HepG2 (cell line): Measurements from ENCODE around the gene C1orf159. TPM values are rescaled to one million over a fixed set of nuclear protein-coding genes. Genes with fewer than 3 reads are reported as not detected.

Experiments used
- AHR ChIP-seq: IDR thresholded peaks from 2 replicates; pipeline ENCODE4 v1.6.1; 2018; ENCODE audit warnings: missing genetic modification reagents, missing compliant biosample characterization
- CREB1 ChIP-seq, 2 experiments: fragments of 450-650 bp in 1 of 2; IDR thresholded peaks; 2 replicates each; pipeline ENCODE4 v1.6.1; 2016 to 2017; ENCODE audit warnings: control low read depth in 1 of 2, mild to moderate bottlenecking in 1 of 2, missing compliant biosample characterization in 1 of 2, missing genetic modification characterization in 1 of 2
- ERF ChIP-seq: IDR thresholded peaks from 2 replicates; pipeline ENCODE4 v1.6.1; 2018; ENCODE audit warnings: missing biosample characterization, missing genetic modification reagents
- HNRNPL ChIP-seq: fragments of 200-400 bp; formaldehyde crosslinking; IDR thresholded peaks from 2 replicates; pipeline ENCODE4 v1.6.1; 2017; ENCODE audit warnings: mild to moderate bottlenecking, low read depth, low read length
- KDM2A ChIP-seq: sonication (generic); formaldehyde crosslinking; IDR thresholded peaks from 2 replicates; pipeline ENCODE4 v1.4.0; 2020; ENCODE audit warnings: low read depth, missing genetic modification reagents, borderline replicate concordance
- MTA1 ChIP-seq: sonication (generic); formaldehyde crosslinking; IDR thresholded peaks from 2 replicates; pipeline ENCODE4 v1.4.0; 2020; ENCODE audit warnings: missing genetic modification reagents, mild to moderate bottlenecking, borderline replicate concordance
- PHF8 ChIP-seq: sonication (generic); formaldehyde crosslinking; IDR thresholded peaks from 2 replicates; pipeline ENCODE4 v1.5.0; 2020; ENCODE audit warnings: missing genetic modification reagents
- RARA ChIP-seq: IDR thresholded peaks from 2 replicates; pipeline ENCODE4 v1.6.1; 2016; ENCODE audit warnings: missing genetic modification reagents, missing compliant biosample characterization
- REL ChIP-seq: sonication (generic); formaldehyde crosslinking; conservative IDR thresholded peaks from 2 replicates; pipeline ENCODE4 v1.8.0; 2022; ENCODE audit warnings: mild to moderate bottlenecking, missing genetic modification reagents, moderate library complexity
- SALL1 ChIP-seq: sonication (generic); formaldehyde crosslinking; IDR thresholded peaks from 2 replicates; pipeline ENCODE4 v1.8.0; 2022; ENCODE audit warnings: mild to moderate bottlenecking, missing genetic modification reagents
- ZBTB38 ChIP-seq: sonication (generic); formaldehyde crosslinking; IDR thresholded peaks from 2 replicates; pipeline ENCODE4 v1.5.1; 2020; ENCODE audit warnings: mild to moderate bottlenecking, missing genetic modification reagents
- ZBTB7B ChIP-seq: sonication (generic); formaldehyde crosslinking; IDR thresholded peaks from 2 replicates; pipeline ENCODE4 v1.4.0; 2020; ENCODE audit warnings: missing genetic modification reagents
- ZNF17 ChIP-seq: sonication (generic); formaldehyde crosslinking; IDR thresholded peaks from 2 replicates; pipeline ENCODE4 v1.5.0; 2020; ENCODE audit warnings: mild to moderate bottlenecking, missing genetic modification reagents
- ZNF292 ChIP-seq: sonication (generic); formaldehyde crosslinking; IDR thresholded peaks from 2 replicates; pipeline ENCODE4 v1.8.1; 2022; ENCODE audit warnings: mild to moderate bottlenecking, low read depth, missing genetic modification reagents, borderline replicate concordance
- ZNF331 ChIP-seq: sonication (generic); formaldehyde crosslinking; IDR thresholded peaks from 2 replicates; pipeline ENCODE4 v1.4.0; 2020; ENCODE audit warnings: missing genetic modification reagents
- ZNF543 ChIP-seq: sonication (generic); formaldehyde crosslinking; IDR thresholded peaks from 2 replicates; pipeline ENCODE4 v1.4.0; 2020; ENCODE audit warnings: mild to moderate bottlenecking, missing genetic modification reagents
- ZNF570 ChIP-seq: sonication (generic); formaldehyde crosslinking; IDR thresholded peaks from 2 replicates; pipeline ENCODE4 v1.4.0; 2020; ENCODE audit warnings: mild to moderate bottlenecking, missing genetic modification reagents, borderline replicate concordance
- ZNF768 ChIP-seq: sonication (generic); formaldehyde crosslinking; IDR thresholded peaks from 2 replicates; pipeline ENCODE4 v1.4.0; 2020; ENCODE audit warnings: missing genetic modification reagents
- ZNF891 ChIP-seq: sonication (generic); formaldehyde crosslinking; IDR thresholded peaks from 2 replicates; pipeline ENCODE4 v1.5.0; 2020; ENCODE audit warnings: mild to moderate bottlenecking, missing genetic modification reagents
- polyA plus RNA-seq, 8 experiments: library from polyadenylated mRNA; depleted of rRNA in 3 of 8; stranded (reverse) in 7 of 8; unstranded in 1 of 8; fragments of >200 nt; fragmentation: Illumina TruSeq in 4 of 8; extraction: Trizol in 4 of 8; gene quantifications; 2 replicates each; pipeline versions ENCODE4 v1.2.1 to v1.2.3, GENCODE V29; 2011 to 2016; ENCODE audit warnings: low read depth in 4 of 8, missing spikeins in 1 of 8, mixed read lengths in 1 of 8; ENCODE audit not compliant: insufficient read depth in 1 of 8
- total RNA-seq, 5 experiments: library from RNA; depleted of rRNA; stranded (reverse); fragments of >200 nt; fragmentation: Illumina TruSeq; extraction: Trizol; gene quantifications; 2 replicates each; pipeline ENCODE4 v1.2.3, GENCODE V29; 2016; ENCODE audit warnings: low read depth in 1 of 5
- TF ChIP-seq, protein P1 (sequence below): sonication (generic); formaldehyde crosslinking; IDR thresholded peaks from 2 replicates; pipeline ENCODE4 v1.4.0; 2020; ENCODE audit warnings: mild to moderate bottlenecking, missing genetic modification reagents
- TF ChIP-seq, protein P2 (sequence below): IDR thresholded peaks from 2 replicates; pipeline ENCODE4 v1.6.1; 2016; ENCODE audit warnings: missing compliant biosample characterization, missing genetic modification reagents, borderline replicate concordance
- TF ChIP-seq, protein P3 (sequence below): sonication (generic); formaldehyde crosslinking; IDR thresholded peaks from 2 replicates; pipeline ENCODE4 v1.8.0; 2022; ENCODE audit warnings: mild to moderate bottlenecking, missing genetic modification reagents, borderline replicate concordance
- TF ChIP-seq, protein P4 (sequence below): sonication (generic); formaldehyde crosslinking; IDR thresholded peaks from 2 replicates; pipeline ENCODE4 v1.8.0; 2022; ENCODE audit warnings: missing genetic modification reagents, mild to moderate bottlenecking, borderline replicate concordance

C1orf159 gene
- total and polyA plus RNA-seq, 2 of the 13 experiments (the other 11 are each of a cell fraction or from before 2014, with no cell fraction given), result 3.8 to 6.7 TPM

DNA sequence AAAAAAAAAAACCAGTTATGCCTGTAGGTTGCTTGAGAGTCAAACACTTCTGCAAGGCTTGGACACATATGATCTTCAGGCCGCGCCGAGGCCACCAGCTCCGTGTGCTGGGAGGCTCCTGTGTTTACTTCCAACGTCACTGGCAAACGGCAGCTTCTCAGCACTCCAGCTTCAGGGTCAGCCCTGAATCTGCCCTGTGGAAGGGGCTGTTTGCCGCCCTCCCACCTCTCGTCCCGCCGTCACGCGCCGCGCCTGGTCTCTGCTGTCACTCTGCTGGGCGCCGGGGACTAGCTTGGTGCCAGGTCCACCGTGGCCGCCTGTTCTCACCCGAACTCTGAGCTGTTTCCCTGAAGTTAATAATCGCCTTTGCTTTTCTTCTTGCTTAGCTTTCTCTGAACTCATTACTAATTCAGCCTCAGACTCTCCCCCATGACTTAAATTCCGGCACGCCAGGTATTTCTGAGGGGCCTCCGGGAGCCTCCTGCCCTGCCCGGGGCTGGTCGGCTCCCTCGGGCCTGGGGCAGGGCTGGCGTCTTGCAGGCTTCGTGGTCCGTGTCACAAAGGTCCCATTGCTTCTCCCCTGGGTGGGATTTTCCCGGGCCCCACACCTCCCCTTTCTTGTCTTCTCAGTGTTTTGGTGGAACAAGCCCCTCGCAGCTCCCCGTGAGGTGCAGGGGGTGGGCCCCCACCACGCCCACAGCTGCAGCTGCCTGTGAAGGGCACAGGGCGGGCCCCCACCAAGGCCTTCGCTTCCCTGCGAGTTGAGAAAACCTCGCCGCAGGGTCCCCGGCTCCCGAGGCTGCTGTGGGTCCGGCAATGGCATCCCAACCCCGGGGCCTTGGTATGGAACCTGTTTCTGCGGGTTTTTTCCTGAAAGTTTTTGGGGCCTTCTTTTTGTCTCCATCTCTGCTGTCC lies 14.6 kb upstream of the C1orf159 start (continued):
- TF ChIP-seq MTA1 (0 out of 2 replicates have a peak, but pooled peaks have one; percentile 30), ZBTB38 (peak; percentile 46; the same call in 1 of the 2 replicates), ZNF331 (CRISPR knock-in tag) (no peak), PHF8 (peak; percentile 26; the same call in 1 of the 2 replicates), HNRNPL (0 out of 2 replicates have a peak, but pooled peaks have one; percentile 46), ZNF768 (peak; percentile 43; the same call in 1 of the 2 replicates), SALL1 (CRISPR knock-in tag) (peak; percentile 35; the same call in 1 of the 2 replicates), KDM2A (peak; percentile 28; the same call in 1 of the 2 replicates), AHR (CRISPR knock-in tag) (0 out of 2 replicates have a peak, but pooled peaks have one; percentile 21), ZNF891 (CRISPR knock-in tag) (no peak), RARA (CRISPR knock-in tag) (peak; percentile 16; the same call in 1 of the 2 replicates), ZNF570 (CRISPR knock-in tag) (no peak), ZNF292 (CRISPR knock-in tag) (0 out of 2 replicates have a peak, but pooled peaks have one; percentile 76), CREB1 (IDR thresholded peaks at IDR 0.05) (peak; percentile 55; the same call in 1 of the 2 replicates), CREB1 (CRISPR knock-in tag; IDR thresholded peaks at IDR 0.05) (peak; percentile 58; the same call in 1 of the 2 replicates), ZNF17 (no peak), ZBTB7B (CRISPR knock-in tag) (0 out of 2 replicates have a peak, but pooled peaks have one; percentile 28), ERF (0 out of 2 replicates have a peak, but pooled peaks have one; percentile 24), ZNF543 (CRISPR knock-in tag) (0 out of 2 replicates have a peak, but pooled peaks have one; percentile 20), REL (CRISPR knock-in tag) (no peak)
- TF ChIP-seq, protein P1, sequence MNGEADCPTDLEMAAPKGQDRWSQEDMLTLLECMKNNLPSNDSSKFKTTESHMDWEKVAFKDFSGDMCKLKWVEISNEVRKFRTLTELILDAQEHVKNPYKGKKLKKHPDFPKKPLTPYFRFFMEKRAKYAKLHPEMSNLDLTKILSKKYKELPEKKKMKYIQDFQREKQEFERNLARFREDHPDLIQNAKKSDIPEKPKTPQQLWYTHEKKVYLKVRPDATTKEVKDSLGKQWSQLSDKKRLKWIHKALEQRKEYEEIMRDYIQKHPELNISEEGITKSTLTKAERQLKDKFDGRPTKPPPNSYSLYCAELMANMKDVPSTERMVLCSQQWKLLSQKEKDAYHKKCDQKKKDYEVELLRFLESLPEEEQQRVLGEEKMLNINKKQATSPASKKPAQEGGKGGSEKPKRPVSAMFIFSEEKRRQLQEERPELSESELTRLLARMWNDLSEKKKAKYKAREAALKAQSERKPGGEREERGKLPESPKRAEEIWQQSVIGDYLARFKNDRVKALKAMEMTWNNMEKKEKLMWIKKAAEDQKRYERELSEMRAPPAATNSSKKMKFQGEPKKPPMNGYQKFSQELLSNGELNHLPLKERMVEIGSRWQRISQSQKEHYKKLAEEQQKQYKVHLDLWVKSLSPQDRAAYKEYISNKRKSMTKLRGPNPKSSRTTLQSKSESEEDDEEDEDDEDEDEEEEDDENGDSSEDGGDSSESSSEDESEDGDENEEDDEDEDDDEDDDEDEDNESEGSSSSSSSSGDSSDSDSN, result peak; percentile 73
- TF ChIP-seq, protein P2, sequence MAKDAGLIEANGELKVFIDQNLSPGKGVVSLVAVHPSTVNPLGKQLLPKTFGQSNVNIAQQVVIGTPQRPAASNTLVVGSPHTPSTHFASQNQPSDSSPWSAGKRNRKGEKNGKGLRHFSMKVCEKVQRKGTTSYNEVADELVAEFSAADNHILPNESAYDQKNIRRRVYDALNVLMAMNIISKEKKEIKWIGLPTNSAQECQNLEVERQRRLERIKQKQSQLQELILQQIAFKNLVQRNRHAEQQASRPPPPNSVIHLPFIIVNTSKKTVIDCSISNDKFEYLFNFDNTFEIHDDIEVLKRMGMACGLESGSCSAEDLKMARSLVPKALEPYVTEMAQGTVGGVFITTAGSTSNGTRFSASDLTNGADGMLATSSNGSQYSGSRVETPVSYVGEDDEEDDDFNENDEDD (CRISPR knock-in tag), result peak; percentile 33; the same call in 1 of the 2 replicates
- TF ChIP-seq, protein P3, sequence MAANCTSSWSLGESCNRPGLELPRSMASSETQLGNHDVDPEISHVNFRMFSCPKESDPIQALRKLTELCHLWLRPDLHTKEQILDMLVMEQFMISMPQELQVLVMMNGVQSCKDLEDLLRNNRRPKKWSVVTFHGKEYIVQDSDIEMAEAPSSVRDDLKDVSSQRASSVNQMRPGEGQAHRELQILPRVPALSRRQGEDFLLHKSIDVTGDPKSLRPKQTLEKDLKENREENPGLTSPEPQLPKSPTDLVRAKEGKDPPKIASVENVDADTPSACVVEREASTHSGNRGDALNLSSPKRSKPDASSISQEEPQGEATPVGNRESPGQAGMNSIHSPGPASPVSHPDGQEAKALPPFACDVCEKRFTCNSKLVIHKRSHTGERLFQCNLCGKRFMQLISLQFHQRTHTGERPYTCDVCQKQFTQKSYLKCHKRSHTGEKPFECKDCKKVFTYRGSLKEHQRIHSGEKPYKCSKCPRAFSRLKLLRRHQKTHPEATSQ, result no peak
- TF ChIP-seq, protein P4, sequence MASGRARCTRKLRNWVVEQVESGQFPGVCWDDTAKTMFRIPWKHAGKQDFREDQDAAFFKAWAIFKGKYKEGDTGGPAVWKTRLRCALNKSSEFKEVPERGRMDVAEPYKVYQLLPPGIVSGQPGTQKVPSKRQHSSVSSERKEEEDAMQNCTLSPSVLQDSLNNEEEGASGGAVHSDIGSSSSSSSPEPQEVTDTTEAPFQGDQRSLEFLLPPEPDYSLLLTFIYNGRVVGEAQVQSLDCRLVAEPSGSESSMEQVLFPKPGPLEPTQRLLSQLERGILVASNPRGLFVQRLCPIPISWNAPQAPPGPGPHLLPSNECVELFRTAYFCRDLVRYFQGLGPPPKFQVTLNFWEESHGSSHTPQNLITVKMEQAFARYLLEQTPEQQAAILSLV (CRISPR knock-in tag), result 0 out of 2 replicates have a peak, but pooled peaks have one; percentile 49
